Vagina (tissue), 2 donors: ENCODE measurements around the gene SHOC1. TPM values are rescaled to one million over a fixed set of nuclear protein-coding genes. Genes with fewer than 3 reads are reported as not detected.

Experiments used
- DNase-seq, 2 donors: peaks; one replicate each; pipeline ENCODE4 v3.0.0-alpha.2; 2017; ENCODE audit errors: extremely low spot score in 2 of 2
- H3K27ac ChIP-seq: fragments of 200-600 bp; sonication (generic); one replicate; pipeline ENCODE4 v1.5.1; 2019
- H3K27me3 ChIP-seq: fragments of 200-600 bp; sonication (generic); one replicate; pipeline ENCODE4 v1.5.1; 2019
- H3K36me3 ChIP-seq, 2 donors: fragments of 200-600 bp; sonication (generic); one replicate each; pipeline ENCODE4 v1.5.1; 2017 to 2019
- H3K4me1 ChIP-seq: fragments of 200-600 bp; sonication (generic); one replicate; pipeline ENCODE4 v1.5.1; 2019
- H3K4me3 ChIP-seq, 2 donors: fragments of 200-600 bp; sonication (generic); 1 replicate in 1 of 2; 2 replicates in 1 of 2; pipeline ENCODE4 v1.5.1; 2016 to 2019
- H3K9me3 ChIP-seq: fragments of 200-600 bp; sonication (generic); one replicate; pipeline ENCODE4 v1.5.1; 2019
- CTCF ChIP-seq, 3 experiments: fragments of 450-650 bp in 2 of 3; fragments of 200-600 bp in 1 of 3; sonication (generic) in 1 of 3; IDR thresholded peaks; one replicate each; pipeline ENCODE4 v1.5.1; 2017 to 2019; ENCODE audit warnings: antibody characterized with exemption in 3 of 3, mild to moderate bottlenecking in 2 of 3, moderate library complexity in 2 of 3
- POLR2A ChIP-seq, 2 donors: fragments of 450-650 bp; IDR thresholded peaks; one replicate each; pipeline ENCODE4 v1.6.1; 2017; ENCODE audit warnings: antibody characterized with exemption in 2 of 2, mild to moderate bottlenecking in 2 of 2, moderate library complexity in 2 of 2
- POLR2AphosphoS5 ChIP-seq, 2 donors: sonication (generic); formaldehyde crosslinking; IDR thresholded peaks; one replicate each; pipeline ENCODE4 v1.9.0; 2017; ENCODE audit warnings: antibody characterized with exemption in 2 of 2, mild to moderate bottlenecking in 2 of 2, low read depth in 1 of 2; ENCODE audit not compliant: insufficient read depth in 1 of 2
- intact Hi-C: fragments of 100-400 bp; cut with DNase I; formaldehyde crosslinking; loops from one replicate; pipeline ENCODE4 v1.15.1; 2023
- total RNA-seq: library from RNA; depleted of rRNA; stranded (reverse); fragments of >200 nt; gene quantifications from one replicate; pipeline ENCODE4 v1.2.3, GENCODE V29; 2016

Gene SHOC1
- total RNA-seq, 1 donor from 2014 or later = 0.25 TPM

GRCh38 chr9:111831371-111832108, 36.8 kb upstream of the SHOC1 start:
- H3K36me3 ChIP-seq = no peaks in the 10 kb centered on the region
- no peak overlapping the region for H3K4me3 ChIP-seq
- no peak for DNase-seq
- H3K4me1 ChIP-seq = peaks cover 5% of the 10 kb centered on the region
- H3K27ac ChIP-seq = no peak overlapping the region
- TF ChIP-seq POLR2A (IDR thresholded peaks at IDR 0.05) (no peak), CTCF (IDR thresholded peaks at IDR 0.05) (no peak), POLR2AphosphoS5 (IDR thresholded peaks at IDR 0.05; ENCODE audit: insufficient read depth in 1 of 2, low read depth in 1 of 2) (no peak)
- no peaks in the 10 kb centered on the region for H3K9me3 ChIP-seq
- intact Hi-C loops = no loop called here
- no peaks in the 10 kb centered on the region for H3K27me3 ChIP-seq

- Histone ChIP-seq H3K27ac (no peak overlapping the region), H3K36me3 (no peaks in the 10 kb centered on the region), H3K9me3 (no peaks in the 10 kb centered on the region), H3K27me3 (no peaks in the 10 kb centered on the region), H3K4me3 (no peak overlapping the region), H3K4me1 (peaks cover 5% of the 10 kb centered on the region)
- no peak for TF ChIP-seq POLR2A (IDR thresholded peaks at IDR 0.05)
- TF ChIP-seq POLR2AphosphoS5 (IDR thresholded peaks at IDR 0.05; ENCODE audit: insufficient read depth in 1 of 2, low read depth in 1 of 2) = no peak
- TF ChIP-seq CTCF (IDR thresholded peaks at IDR 0.05) = no peak
- intact Hi-C loops = no loop called here
- DNase-seq = no peak
Observed at GRCh38 chr9:111828193-111828592, 33.5 kb upstream of the SHOC1 start.

- H3K9me3 ChIP-seq = no peaks in the 10 kb centered on the region
- intact Hi-C loops = no loop called here
- no peak overlapping the region for H3K4me3 ChIP-seq
- DNase-seq = no peak
- no peak overlapping the region for H3K27ac ChIP-seq
- H3K4me1 ChIP-seq = no peaks in the 10 kb centered on the region
- no peaks in the 10 kb centered on the region for H3K36me3 ChIP-seq
- no peaks in the 10 kb centered on the region for H3K27me3 ChIP-seq
- TF ChIP-seq POLR2AphosphoS5 (IDR thresholded peaks at IDR 0.05; ENCODE audit: insufficient read depth in 1 of 2, low read depth in 1 of 2) = no peak
Observed at GRCh38 chr9:111825468-111826145, 30.9 kb upstream of the SHOC1 start.

GRCh38 chr9:111821006-111821528, 26.3 kb upstream of the SHOC1 start:
- no peak overlapping the region for H3K4me3 ChIP-seq
- H3K36me3 ChIP-seq = no peaks in the 10 kb centered on the region
- no peaks in the 10 kb centered on the region for H3K27me3 ChIP-seq
- no peak for TF ChIP-seq POLR2A (IDR thresholded peaks at IDR 0.05)
- no peak for TF ChIP-seq POLR2AphosphoS5 (IDR thresholded peaks at IDR 0.05; ENCODE audit: insufficient read depth in 1 of 2, low read depth in 1 of 2)
- TF ChIP-seq CTCF (IDR thresholded peaks at IDR 0.05) = no peak
- no peak overlapping the region for H3K27ac ChIP-seq
- intact Hi-C loops = no loop called here
- no peaks in the 10 kb centered on the region for H3K9me3 ChIP-seq
- DNase-seq = no peak
- H3K4me1 ChIP-seq = no peaks in the 10 kb centered on the region

- no peak for TF ChIP-seq POLR2AphosphoS5 (IDR thresholded peaks at IDR 0.05; ENCODE audit: insufficient read depth in 1 of 2, low read depth in 1 of 2)
- no peaks in the 10 kb centered on the region for H3K36me3 ChIP-seq
- no peaks in the 10 kb centered on the region for H3K9me3 ChIP-seq
- H3K27me3 ChIP-seq = no peaks in the 10 kb centered on the region
- H3K27ac ChIP-seq = no peak overlapping the region
- intact Hi-C loops = no loop called here
- no peaks in the 10 kb centered on the region for H3K4me1 ChIP-seq
- DNase-seq = no peak
- no peak overlapping the region for H3K4me3 ChIP-seq
Observed at GRCh38 chr9:111819360-111819759, 24.6 kb upstream of the SHOC1 start.
